Measurements from ENCODE around the gene CD160. TPM values are rescaled to one million over a fixed set of nuclear protein-coding genes. Genes with fewer than 3 reads are reported as not detected.
A peak's percentile ranks its signal among the peaks of the same experiment; 100 is the strongest.

Gene CD160
- total and polyA plus RNA-seq, 10 of the 15 experiments (the other 5 are each of a cell fraction or from before 2014, with no cell fraction given): 0.06 to 1.1 (median 0.26) TPM; not detected in 5

GRCh38 chr1:145758116-145758515 lies 38.8 kb downstream of the CD160 start (continued):
- TF ChIP-seq SKIL (IDR thresholded peaks at IDR 0.05; ENCODE audit: low read depth, poor library complexity, severe bottlenecking) (no peak), TAF1 (IDR thresholded peaks at IDR 0.05; ENCODE audit: borderline replicate concordance, low read depth, low read length) (no peak), PML (IDR thresholded peaks at IDR 0.05; ENCODE audit: low read length) (no peak), BCLAF1 (IDR thresholded peaks at IDR 0.05) (no peak)

- Histone ChIP-seq H3K36me3 (ENCODE audit: control insufficient read depth in 2 of 2, insufficient read depth in 2 of 2, low read length in 1 of 2) (peaks cover 2 to 8% of the 10 kb centered on the region in 2 experiments; a peak in 3 of 4 replicates), H3K4me2 (ENCODE audit: control insufficient read depth, insufficient read depth) (no peak overlapping the region), H2AFZ (ENCODE audit: control insufficient read depth, low read depth, low read length) (no peak overlapping the region), H3K27me3 (replicated peaks in 1 of 2; ENCODE audit: control insufficient read depth in 2 of 2, insufficient read depth in 2 of 2, low read length in 1 of 2) (no peaks in the 10 kb centered on the region), H3K9ac (ENCODE audit: control insufficient read depth, insufficient read depth, low read length) (no peak overlapping the region), H3K4me3 (no peak overlapping the region), H3K27ac (ENCODE audit: control insufficient read depth, insufficient read depth) (no peak overlapping the region), H3K9me3 (replicated peaks; ENCODE audit: control insufficient read depth, insufficient read depth, low read length) (peaks cover 9% of the 10 kb centered on the region; the same call in 2 of the 3 replicates), H4K20me1 (ENCODE audit: control insufficient read depth, insufficient read depth) (no peaks in the 10 kb centered on the region), H3K79me2 (ENCODE audit: control insufficient read depth, insufficient read depth, low read length) (no peaks in the 10 kb centered on the region), H3K4me1 (ENCODE audit: control insufficient read depth, insufficient read depth, low read length) (no peaks in the 10 kb centered on the region)
- DNase-seq (ENCODE audit: low read depth, low spot score) (no peak), ATAC-seq (no peak), FAIRE-seq (no peak)
- ChIA-PET SMC1A (ENCODE audit: uncharacterized antibody, unreplicated experiment) (interaction anchor here (1.0 to 1.9 kb wide), 6 partner anchors 12 to 68 kb away, joined by 3 to 5 read pairs (median 4); no protein-coding TSS in a partner anchor), POLR2A (interaction anchor here (0.5 kb wide), 1 partner anchor 148 kb away, joined by 3 read pairs; no protein-coding TSS in a partner anchor), CTCF (interaction anchor here (1.5 kb wide), 1 partner anchor 22 kb away, joined by 5 read pairs; no protein-coding TSS in a partner anchor), RAD21 (ENCODE audit: unreplicated experiment) (no interaction called here)
- in situ Hi-C loops (cut with MboI) (no loop called here), intact Hi-C loops (cut with micrococcal nuclease; ENCODE audit: unreplicated experiment) (no loop called here)
- 95% methylated on average over 1 of the region's 1 CpG for WGBS (ENCODE audit: insufficient coverage, insufficient replicate concordance, low lambda C conversion rate, missing lambda C conversion rate)
- BruUV-seq (replicated peaks): TSS peak; percentile 35
- TF ChIP-seq YBX1 (IDR thresholded peaks at IDR 0.05) (no peak), TAF1 (IDR thresholded peaks at IDR 0.05; ENCODE audit: borderline replicate concordance, low read depth, low read length) (no peak), RELA (IDR thresholded peaks at IDR 0.05; ENCODE audit: borderline replicate concordance, partially characterized antibody) (no peak), REST (IDR thresholded peaks at IDR 0.05; ENCODE audit: low read depth, low read length) (no peak), BHLHE40 (IDR thresholded peaks at IDR 0.05; ENCODE audit: borderline replicate concordance in 1 of 2, low read depth in 2 of 2, low read length in 1 of 2) (no peak), IRF5 (IDR thresholded peaks at IDR 0.05; ENCODE audit: borderline replicate concordance) (no peak), MTA3 (IDR thresholded peaks at IDR 0.05; ENCODE audit: borderline replicate concordance, low read length) (no peak)
These were observed 39.3 kb downstream of the CD160 start for GRCh38 chr1:145758575-145758974.

Data from GM12878 (cell line).